ENCODE measurements around the gene CAPRIN1.

CAPRIN1 gene

DNA sequence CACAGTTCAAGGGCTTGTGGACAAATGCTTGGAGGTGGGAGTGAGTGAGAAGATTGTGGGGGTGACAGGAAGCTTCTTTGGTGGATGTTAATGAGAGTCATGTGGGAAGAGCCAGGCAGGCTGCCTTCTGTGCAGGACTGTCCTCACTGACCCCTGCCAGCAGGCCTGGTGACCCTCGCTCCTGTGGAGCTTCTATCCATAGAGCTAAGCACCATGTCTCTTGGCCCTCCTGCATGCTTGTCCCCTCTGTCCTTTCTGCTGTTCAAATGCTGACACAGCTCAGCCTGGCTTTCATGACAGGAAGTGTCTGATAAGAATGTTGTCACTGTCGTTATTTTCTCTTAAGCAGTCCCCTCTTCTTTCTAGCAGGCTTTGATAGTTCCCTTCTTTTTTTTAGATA lies 91.5 kb downstream of the CAPRIN1 start:
- no peak for DNase-seq (ENCODE audit: low spot score)

DNA sequence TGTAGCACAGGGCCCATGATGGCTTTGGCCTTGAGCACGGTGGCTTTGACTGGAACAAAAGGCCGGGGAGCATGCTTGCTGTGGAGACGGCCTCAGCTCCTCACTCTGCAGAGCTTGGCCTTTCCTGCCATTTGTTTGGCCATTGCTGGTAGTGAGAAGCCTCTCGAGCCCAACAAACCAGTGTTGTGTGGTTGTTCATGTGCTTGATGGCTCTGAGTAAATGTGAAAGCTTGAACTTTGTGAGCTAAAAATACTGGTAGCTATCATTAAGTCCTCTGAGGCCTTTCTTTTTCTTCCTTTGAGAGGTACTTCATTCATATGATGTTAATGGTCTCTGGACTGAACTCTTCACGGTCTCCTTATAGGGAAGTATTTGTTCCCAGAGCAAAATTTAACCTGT lies 93.5 kb downstream of the CAPRIN1 start:
- no peak for DNase-seq (ENCODE audit: low spot score)

DNA sequence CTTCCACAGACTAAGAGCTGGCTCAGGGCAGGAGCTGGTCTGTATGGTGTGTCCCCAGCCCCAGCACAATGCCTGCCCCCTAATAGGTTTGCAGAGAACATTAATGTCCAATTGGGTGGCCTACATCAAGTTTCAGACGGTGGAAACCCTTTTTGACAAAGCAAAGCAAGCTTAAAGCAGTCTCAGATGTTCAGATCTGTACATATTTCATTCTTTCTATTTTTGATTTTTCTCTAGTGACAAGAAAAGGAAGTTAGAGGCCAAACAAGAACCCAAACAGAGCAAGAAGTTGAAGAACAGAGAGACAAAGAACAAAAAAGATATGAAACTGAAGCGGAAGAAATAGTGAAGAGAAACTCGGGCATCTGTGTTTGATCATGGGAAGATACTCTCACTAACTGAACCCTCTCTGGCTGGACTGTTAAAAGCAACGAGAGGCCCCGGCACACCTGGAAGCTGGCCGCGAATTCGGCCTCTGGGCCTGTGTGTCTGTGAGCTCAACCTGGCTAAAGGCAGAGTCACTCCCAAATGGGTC lies 94.4 kb downstream of the CAPRIN1 start:
- no peak for DNase-seq (ENCODE audit: low spot score)

DNA sequence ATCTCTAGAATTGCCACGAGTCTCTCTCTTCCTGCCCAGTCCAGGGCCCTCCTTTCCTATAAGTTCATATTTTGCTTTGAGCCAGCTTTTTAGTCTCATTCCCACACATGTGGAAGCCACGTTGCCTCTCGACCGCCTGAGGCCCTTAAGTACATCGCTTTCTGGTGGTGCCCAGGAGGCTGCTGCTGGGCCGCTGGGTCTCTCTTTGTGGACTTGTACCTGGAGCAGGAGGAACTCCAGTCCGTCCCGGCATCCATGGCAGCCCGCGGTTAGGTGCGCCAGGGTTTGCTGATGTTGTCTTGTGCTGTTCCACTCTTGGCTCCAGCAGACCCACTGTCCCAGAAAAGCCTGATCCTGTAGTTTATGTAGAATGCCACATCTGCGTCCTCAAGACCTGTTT lies 94.9 kb downstream of the CAPRIN1 start:
- DNase-seq (ENCODE audit: low spot score) = no peak

DNA sequence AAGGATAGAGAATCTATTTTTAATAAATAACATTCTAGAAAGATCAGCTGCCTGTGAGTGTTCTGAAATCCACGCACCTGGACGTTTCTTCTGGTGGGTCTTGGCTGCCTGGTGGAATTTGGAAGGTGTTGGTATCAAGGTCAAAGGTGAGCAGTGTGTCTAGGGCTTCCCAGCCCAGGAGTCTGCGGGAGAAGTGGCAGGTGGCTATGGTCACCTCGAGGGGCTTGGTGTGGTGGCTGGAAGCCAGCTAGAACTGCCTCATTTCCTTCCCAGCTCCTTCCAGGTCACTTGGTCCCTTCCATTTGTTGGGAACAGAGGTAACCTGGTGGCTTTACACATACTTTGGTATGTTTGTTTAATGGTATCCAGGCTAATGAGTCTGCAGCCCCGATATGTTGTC lies 95.3 kb downstream of the CAPRIN1 start:
- DNase-seq (ENCODE audit: low spot score) = no peak

DNA sequence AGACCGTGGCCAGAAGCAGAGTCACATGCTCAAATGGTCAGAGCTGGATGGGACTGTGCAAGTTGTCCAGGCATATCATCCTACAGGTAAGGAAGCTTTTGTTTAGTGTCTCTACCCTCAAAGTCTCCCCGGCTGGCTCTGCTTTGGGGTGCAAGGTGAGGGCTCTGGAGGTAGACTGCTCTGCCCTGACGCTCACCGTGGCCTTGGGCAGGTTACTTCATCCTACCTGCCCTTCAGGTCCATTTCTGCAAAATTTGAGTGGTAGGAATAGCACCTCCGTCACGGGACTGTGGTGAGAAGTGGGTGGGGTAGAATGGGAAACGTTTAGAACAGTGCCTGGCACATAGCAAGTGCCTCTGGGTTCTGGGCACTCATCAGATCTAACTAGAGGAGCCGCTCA lies 96.0 kb downstream of the CAPRIN1 start:
- DNase-seq (ENCODE audit: low spot score) = no peak

DNA sequence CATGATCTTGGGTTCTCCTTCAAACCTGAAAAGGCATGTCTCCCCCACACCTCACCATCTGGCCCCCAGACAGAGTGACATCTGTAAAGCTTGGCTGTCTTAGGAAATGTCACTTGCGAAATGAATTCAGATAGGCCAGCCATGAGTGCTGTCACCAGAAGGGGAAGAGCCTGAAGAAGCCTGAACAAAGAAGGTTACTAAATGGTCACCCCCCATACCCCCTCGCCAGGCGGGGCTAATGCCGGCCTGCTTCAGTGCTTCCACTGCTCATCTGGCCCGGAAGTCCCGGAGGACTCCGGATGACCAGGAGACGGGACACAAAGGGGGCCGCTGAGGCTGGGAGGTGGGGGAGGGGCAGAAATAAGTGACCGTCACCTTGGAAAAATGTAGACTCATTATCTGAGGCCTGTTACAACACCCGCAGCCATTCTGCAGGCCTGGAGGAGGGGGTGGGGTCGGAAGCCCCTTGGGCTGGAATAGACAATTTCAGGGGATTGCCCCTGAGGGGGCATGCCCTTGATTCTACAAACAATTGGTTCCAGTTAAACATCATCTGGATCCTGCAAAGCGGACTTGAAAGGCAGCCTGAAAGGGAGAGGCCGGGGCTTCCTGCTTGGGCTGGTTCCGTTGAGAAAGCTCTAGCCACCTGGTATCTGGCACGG lies 97.1 kb downstream of the CAPRIN1 start:
- no peak for DNase-seq (ENCODE audit: low spot score)

DNA sequence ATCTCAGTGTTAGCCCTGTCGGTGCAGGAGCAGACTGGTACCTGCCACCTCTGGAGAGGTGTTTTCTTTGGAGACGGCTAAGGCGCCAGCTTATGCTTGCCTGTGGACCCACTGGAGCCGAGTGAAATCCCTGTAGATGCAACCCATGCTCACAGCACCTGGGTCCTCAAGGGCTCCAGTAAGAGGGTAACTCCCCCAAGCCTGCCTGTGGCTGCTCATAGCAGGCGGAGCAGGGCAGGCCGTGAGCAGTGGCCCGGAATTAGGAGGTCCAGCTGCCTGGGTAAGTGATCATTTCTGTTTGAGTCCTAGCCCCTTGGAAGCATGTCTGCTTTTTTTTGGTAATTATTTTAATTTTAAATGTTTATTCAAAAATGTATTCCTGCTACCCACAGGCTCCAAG lies 97.7 kb downstream of the CAPRIN1 start:
- DNase-seq (ENCODE audit: low spot score) = no peak

DNA sequence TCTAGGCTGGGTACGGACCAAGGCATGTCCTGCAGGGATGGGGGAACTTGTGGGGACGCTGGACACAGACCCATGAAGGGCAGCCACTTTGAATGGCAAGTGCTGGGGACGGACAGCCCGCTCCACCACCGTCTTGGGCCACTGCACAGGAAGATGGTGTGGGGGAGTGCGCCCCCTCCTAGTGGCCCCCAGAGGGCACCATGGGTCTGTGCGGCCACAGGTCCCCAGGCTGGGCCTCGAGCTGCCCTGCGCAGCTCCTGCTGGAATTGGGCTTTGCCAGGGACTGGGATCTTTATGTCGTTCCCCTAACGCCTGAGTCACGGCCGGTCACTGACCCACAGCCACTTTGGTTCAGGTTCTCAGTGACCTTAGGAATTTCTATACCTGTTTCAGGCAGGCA lies 98.3 kb downstream of the CAPRIN1 start:
- no peak for DNase-seq (ENCODE audit: low spot score)

DNA sequence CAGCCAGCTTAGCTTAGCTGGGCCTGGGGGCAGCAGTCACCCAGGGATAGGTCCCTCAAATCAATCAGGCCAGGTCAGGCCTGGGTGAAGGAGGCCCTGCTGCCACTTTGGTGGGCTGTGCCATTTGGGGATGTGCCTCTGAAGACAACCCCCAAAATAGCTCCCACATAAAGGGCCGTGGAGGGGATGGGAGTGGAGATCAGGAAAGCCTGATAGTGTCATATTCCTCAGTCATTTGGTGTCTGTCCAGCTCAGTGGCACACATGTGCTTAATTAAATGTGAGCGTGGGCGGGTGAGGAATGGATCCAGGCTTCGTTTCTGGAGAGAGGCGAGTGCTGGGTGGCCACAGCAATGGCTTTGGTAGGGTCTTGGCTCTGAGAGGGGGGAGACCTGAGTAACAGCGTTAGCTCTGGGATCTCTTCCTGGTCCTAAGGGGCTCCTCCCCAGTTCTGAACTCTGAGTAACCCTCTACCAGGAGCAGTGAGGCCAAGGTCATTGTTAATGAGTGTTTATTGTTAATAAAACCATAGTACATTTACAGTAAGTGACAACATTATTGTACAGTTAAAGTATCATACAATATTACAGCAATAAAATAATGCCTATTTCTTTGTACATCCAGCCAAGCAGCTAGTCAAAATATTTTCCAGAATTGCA lies 99.1 kb downstream of the CAPRIN1 start:
- DNase-seq (ENCODE audit: low spot score) = no peak

Data from hematopoietic multipotent progenitor cell treated with erythropoietin and hydrocortisone succinate and interleukin-3 and kit ligand, for 17 days (in vitro differentiated cells).